SW 1271 (cell line): Measurements from ENCODE around the gene TPP1.

Experiments
- DNase-seq, 2 experiments: peaks; one replicate each; lab custom pipeline; 2025; lab: John Stamatoyannopoulos, UW

Gene TPP1

DNA sequence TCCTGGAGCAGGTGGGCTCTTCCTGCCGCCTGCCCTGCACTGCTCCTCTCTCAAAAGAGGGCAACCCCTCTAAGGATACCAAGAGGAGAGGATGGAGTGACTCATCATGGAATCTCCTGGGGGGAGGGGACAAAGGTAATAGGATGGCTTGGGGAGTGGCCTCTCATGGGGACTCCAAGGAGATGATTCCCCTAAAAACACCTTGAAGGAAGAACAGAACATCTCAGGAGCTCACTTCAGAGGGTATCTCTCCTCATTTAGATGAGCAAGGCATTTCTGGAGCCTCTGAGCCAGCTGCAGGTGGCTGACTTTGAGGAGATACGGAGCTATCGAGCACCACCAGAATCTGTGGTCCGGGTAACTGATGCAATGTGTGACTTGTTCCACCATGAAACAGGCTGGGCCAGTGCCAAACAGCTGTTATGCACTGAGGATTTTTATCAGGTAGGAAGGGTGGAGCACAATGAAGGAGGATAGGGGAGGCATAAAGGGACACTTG is 56.1 kb downstream of the TPP1 start:
- DNase-seq, result no peak
